SK-MEL-5 (cell line): Measurements from ENCODE around the gene DYRK1A. TPM values are rescaled to one million over a fixed set of nuclear protein-coding genes. Genes with fewer than 3 reads are reported as not detected.

Source experiments
- DNase-seq: peaks from one replicate; pipeline ENCODE4 v3.0.0-alpha.2; 2016; ENCODE audit warnings: low read depth, low spot score
- in situ Hi-C: cut with HindIII; loops from 2 replicates; pipeline ENCODE4 v1.10.0; 2016; ENCODE audit warnings: low sequenced_read_pairs, high pct_unique_total_duplicates, low pct_unique_long_range_greater_than_20kb
- total RNA-seq: library from RNA; depleted of rRNA; stranded (reverse); fragments of >200 nt; shearing (Covaris generic); gene quantifications from 2 replicates; pipeline ENCODE4 v1.2.3, GENCODE V29; 2014

The DYRK1A gene
- total RNA-seq, 1 experiment from 2014 or later, result 43.9 TPM

DNA sequence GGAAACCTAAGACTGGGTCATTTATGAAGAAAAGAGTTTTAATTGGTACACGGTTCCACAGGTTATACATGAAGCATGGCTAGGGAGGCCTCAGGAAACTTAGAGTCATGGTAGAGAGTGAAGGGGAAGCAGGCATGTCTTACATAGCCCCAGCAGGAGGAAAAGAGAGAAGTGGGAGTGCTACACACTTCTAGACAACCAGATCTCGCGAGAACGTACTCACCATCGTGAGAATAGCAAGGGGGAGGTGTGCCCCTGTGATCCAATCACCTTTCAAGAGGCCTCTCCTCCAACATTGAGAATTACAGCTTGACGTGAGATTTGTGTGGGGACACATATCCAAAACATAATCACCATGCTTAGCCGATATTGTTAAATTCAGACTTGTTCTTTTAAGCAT lies 62.8 kb downstream of the DYRK1A start:
- no peak for DNase-seq
- in situ Hi-C loops, result no loop called here

DNA sequence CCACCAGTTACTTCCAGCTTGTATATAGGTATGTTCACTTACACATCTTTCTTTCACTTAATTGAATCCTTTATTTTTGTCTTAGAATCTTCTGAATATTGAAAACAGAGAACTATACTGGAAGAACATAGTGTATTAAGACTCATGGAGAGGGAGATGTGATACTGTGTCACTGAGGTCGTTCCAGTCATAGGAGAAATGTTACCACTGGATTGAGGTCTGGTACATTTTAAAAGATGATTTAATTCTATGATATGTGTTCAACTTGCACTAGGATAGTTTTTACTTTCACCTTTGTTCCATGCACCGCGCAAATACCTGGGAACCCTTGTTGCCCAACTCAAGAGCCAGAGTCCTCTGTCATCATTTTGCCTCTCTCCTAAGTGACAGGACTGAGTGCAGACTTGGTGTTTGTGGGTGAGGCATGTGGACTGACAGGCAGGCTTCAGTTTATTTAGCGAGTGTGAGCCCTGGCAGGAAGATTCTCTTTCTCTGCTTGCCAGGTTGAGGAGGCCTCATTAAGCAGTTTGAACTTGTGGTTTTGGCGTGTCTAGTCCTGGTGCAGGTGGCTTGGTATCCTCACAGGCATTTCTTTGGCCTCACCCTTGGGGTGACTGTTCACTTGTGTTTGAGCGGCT lies 63.7 kb downstream of the DYRK1A start:
- DNase-seq, result no peak
- in situ Hi-C loops, result no loop called here

DNA sequence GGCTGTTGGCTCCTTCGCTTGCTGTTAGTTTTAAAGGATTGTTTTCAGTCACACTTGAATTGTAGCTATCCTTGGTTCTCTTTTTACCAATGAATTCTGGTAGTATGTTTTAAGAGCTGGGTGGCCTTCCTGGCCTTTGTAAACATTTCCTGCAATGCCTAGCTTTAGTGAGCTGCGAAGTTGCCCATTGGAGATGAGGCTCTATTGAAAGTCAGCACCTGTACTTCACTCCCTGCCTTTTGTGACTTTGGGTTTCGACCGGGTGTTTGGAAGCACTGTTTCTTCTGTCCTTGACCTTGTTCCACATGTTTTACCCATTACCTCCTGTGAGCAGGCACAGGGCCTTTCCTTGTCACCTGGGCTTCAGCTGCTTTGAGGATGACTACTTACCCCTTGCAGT lies 64.7 kb downstream of the DYRK1A start:
- in situ Hi-C loops, result no loop called here
- no peak for DNase-seq

DNA sequence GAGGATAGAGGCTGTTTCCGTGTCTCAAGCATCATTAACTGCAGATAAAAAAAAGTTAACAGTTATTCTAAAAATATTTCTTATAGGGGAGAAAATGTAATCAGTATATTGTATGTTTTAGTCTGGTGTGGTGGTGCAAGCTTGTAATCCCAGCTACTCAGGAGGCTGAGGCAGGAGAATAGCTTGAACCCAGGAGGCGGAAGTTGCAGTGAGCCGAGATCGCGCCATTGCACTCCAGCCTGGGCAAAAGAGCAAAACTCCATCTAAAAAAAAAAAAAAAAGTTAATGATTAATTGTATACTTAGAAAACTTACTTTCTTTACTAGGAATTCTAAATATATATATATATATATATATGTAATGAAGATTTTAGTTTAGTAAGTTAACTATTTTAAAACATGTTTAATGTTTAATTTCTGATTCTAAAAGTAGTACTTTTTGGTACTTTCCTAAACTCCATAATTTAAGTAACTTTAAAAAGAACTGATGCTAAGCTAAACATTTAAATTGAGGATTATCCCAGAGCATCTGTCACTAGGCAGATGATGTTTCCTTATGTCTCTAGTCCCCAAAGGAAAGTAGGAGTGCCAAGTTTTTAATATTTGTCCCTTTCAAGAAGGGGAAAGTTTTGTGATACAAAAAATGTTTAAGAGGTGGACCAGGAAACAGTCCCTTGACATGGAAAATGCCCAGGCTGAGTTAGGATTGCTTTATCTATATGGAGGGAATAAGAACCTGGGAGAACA lies 66.3 kb downstream of the DYRK1A start:
- no peak for DNase-seq
- in situ Hi-C loops, result no loop called here

DNA sequence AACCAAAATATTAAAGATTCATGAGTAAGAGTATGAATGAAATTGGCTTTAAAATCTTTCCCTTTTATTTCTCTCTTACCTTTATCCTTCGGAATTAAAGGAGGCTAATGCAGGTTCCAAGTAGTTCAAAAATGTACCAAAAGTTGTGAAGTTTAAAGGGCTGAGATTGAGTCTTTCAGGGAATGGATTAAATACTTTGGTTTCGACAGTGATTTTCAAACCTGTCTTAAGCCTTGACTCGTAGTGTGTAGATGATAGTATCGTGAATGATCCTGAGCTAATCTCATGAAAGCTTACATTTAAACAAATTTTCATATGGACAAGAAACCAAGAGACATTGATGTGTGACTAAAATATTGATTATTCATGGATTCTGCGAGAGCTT lies 66.9 kb downstream of the DYRK1A start:
- no peak for DNase-seq
- in situ Hi-C loops, result no loop called here

DNA sequence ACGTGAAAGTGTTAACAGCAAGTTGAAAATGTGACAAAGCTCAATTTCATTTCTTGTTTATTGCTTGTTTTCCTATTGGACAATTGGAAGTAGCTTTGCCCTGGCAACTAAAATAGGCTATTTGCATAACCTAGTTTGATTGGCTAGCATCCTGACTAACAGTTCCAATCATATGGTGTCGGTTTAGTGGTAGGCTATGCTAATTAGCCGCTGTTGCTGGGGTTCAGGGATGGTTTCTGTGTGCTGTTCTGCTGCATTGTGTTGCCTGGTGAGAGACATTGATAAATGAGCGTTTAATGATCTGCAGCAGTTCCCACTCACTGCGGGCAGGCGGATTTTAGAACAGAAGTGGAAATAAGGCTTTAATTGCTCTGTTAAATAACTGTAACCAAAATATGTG lies 68.5 kb downstream of the DYRK1A start:
- DNase-seq, result peak; percentile 65
- in situ Hi-C loops, result no loop called here

DNA sequence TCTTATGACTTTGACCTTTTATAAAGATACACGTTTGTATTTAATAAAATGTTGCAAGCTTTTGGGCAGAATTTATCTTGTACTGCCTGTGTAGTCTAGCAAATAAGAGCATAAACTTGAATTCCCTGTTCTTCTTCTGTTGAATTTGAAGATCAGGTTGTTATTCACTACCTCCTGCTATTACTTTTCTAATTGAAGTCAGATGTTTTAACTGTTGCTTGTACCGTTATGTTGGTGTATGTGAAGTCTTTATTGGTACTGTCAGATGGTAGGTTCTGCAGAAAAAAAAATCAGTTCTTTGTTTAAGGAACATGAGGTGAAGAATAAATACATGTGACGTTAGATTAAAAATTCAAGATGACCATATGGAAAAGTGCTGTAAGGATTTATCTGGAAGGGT lies 69.1 kb downstream of the DYRK1A start:
- in situ Hi-C loops, result no loop called here
- no peak for DNase-seq

DNA sequence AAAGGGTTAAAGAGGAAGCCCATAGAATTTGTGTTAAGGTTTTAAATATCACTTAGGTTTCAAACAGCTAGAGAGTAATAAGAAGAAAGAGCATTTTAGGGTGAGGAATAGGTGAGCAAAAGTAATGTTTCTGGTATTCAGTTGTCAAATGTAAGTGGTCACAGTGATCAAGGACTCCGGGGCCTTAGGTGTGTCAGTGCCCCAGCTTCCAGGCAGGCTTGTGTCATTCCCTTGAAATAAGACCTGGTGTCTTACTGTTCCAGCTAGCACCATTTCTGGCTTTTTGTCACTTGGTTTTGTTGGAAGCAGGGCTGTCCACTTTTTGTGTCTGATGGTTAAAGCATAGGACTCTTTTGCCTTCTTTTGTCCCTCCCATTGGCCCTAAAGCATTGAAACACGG lies 69.6 kb downstream of the DYRK1A start:
- in situ Hi-C loops, result no loop called here
- DNase-seq, result no peak

DNA sequence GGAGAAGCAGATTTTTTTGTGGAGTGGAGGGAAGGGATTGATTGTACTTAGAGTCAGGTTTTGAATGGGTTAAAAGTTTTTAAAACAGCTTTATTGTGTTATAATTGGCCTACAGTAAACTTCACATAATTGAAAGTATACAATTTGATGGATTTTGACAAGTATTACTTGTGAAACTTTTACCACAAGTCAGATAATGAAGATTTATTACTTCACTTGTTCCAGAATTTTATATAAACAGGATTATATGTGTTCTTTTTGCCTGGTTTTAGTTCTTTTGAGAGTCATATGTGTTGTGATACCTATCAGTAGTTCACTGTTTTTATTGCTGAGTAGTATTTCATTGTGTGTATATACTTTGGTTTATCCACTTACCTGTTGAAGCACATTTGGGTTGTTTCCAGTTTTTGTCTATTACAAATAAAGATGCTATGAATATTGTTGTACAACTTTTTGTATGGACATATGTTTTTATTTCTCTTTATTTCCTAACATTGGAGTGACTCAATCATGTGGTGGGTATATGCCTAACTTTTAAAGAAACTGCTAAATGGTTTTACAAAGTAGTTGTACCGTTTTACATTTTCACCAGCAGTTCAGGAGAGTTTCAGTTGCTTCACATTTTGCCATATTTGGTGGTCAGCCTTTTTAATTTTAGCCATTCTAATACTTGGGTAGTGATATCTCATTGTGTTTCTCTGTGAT lies 71.0 kb downstream of the DYRK1A start:
- in situ Hi-C loops, result no loop called here

DNA sequence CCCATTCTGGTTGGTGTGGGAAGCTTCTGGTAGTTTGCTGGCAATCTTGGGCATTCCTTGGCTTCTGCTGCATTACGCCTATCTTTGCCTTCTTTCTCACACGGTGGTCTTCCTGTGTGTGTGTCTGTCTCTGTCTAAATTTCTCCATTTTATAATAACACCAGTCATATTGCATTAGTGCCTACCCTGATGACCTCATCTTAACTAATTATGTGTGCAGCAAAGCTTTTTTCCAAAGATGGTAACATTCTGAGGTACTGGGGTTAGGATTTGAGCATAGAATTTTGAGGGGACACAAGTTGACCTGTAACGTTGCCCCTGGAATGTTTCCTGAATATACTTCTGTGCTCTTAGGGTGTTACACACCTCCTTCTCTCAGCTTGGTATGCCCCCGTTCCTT lies 77.1 kb downstream of the DYRK1A start:
- in situ Hi-C loops, result no loop called here
- DNase-seq, result no peak

More for the DNA sequence above, 71.0 kb downstream of the DYRK1A start:
- no peak for DNase-seq

DNA sequence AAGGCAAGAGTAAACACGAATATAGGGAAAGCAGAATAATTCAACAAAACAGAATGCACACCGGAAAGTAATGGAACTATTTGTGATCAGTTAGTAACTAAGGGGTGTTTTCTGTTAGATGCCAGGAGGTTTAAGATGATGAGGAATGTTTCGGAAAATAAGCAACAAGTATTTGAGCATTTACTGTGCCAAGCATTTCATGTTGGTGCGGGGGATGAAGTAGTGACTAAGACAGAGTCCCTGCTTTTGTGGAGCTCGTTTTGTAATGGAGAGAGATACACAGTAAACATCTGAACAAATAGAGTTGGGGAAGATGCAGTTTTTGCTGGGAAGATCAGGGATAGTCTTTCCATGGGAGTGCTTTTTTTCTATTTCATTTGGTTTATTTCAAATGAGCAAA lies 78.7 kb downstream of the DYRK1A start:
- in situ Hi-C loops, result no loop called here
- no peak for DNase-seq

DNA sequence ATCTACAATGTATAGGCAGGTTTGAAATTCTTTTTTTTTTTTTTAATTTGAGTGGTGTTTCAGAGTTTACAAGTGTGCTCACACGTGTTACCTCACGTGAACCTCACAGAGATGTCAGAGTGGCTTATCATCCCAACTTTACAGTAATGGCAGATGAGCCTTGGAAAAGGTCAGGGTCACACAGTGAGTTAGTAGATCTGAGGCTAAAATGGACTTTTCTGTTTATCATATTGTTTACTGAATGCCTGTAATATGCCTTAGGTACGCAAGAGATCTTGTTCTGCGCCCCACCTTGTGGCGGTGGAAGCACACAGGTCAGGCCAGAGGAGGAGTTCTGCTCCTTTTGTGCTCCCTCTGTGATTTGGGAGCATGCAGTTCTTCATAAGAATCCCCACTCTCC lies 80.0 kb downstream of the DYRK1A start:
- in situ Hi-C loops, result no loop called here
- no peak for DNase-seq

DNA sequence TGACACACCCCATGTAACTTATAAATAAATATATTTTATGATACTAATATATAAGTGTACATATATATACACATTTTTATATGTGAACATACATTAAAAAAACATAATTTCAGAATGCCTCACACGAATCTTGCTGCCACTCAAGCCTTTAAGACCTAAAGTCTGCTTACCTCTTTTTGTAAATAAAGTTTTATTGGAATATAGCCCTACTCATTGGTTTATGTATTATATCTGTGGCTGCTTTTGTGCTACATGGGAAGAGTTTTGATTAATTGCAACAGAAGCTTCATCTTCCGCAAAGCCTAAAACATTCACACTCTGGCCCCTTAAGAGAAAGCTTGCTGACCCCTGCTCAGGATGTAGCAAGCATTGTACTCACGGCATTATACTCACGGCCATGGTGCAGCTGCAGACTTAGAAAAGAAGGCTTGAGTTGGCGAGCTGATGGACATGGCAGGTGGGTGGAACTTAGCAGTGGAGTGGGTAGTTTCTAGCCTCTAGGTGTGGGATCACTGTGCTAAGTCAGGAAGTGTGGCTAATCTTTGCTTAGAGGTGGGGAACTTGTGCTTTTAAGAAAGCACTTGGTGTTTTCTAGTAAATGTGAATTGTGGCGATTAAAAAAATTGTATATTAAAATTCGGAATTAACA lies 80.8 kb downstream of the DYRK1A start:
- in situ Hi-C loops, result no loop called here
- DNase-seq, result no peak

DNA sequence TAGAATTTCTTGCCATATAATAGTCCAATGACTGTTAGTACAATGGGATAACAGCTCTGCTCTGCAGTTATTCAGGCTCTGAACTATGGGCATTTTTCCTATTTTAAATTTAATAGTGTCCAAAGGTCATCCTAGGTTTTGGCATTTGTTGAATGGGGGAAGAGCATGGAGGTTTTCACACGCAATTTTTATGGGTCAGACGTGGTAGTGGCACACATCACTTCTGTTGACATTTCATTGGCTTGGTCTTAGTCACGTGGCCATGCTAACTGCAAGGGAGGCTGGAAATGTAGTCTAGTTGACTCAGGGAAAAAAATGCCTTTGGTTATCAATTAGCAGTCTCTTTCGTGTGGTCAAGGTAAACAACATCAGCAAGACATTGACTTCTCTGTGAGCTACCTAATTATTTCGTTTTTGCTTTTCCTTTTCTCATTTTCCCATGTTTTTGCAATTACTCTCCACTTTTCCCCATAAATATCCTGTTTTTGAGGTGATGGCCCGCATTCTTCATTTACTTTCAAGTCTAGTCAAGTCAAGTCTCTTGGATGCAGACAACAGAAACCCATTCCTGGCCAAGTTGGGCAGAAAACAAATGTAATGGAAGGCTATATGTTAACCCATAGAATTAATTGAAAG lies 82.8 kb downstream of the DYRK1A start:
- DNase-seq, result no peak
- in situ Hi-C loops, result no loop called here

DNA sequence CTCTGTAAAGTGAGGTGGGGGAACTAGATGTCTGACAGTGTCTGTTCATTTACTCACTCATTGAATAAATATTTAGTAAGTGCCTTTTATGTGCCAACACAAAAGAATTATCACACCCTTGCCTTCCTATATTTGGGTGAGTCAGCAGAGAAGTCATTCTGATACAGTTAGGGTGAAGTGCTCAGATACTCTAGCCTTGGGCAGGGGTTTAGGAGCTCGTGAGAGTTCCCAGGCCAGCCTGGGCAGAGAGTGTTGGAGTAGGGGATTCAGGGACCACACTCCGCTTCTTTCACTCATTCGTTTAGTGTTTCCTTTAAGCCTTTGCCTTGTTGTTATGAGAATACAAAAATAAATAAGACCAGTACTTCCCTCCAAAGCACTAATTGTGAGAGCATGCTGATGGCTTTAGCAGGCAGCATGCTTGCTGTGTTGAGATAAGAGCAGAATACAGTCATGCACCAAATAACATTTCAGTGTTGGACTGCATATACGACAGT lies 83.9 kb downstream of the DYRK1A start:
- in situ Hi-C loops, result no loop called here
- DNase-seq, result no peak

DNA sequence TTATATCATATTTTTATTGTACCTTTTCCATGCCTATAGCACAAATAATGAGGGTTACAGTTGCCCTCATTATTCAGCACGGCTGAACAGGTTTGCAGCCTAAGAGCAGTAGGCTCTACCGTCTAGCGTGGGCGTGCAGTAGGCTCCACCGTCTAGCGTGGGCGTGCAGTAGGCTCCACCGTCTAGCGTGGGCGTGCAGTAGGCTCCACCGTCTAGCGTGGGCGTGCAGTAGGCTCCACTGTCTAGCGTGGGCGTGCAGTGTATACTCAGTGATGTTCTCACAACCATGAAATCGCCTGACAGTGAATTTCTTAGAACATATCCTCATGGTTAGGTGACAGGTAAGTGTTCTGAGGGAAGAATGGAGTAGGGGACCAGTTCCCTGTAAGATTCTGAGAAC lies 84.9 kb downstream of the DYRK1A start:
- in situ Hi-C loops, result no loop called here
- no peak for DNase-seq

DNA sequence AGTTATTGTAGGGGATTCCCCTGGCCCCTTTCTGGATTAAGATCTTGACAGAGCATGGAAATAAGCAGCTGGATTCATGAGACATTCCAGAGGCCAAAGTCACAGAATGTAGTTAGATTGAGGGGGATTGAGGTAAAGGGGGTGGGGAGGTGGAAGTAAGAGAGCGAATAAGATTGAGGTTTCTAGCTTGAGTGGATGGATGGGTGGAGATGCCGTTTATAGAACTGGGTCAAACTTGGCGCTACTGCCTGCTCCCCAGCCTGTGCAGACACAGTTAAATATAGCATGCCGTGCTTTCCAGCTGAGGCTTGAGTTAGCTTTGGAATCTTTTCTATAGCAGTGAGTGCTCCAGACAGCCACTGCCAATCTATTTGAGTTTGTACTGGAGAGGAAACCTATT lies 85.7 kb downstream of the DYRK1A start:
- DNase-seq, result no peak
- in situ Hi-C loops, result no loop called here

DNA sequence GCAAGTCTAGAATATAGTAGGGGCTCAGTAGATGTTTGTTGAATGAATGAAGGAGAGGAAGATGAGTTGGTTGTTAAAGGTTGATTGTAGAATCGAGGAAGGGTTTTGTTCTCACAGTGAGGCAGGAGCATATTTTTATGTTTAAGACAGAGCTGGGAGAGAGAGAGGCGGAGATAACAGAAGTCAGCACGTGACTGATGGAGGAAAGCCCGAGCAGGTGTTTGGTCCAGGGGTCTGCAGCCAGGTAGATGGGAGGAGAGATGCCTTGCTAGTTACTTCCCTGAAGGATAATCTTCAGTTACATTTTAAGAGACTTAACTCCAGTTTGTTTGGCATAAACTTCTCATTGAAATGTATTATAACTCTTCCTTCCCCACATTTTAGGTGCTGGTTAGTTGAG lies 86.8 kb downstream of the DYRK1A start:
- DNase-seq, result no peak
- in situ Hi-C loops, result no loop called here
